ENCODE data around the gene TSKU.

The TSKU gene

DNA sequence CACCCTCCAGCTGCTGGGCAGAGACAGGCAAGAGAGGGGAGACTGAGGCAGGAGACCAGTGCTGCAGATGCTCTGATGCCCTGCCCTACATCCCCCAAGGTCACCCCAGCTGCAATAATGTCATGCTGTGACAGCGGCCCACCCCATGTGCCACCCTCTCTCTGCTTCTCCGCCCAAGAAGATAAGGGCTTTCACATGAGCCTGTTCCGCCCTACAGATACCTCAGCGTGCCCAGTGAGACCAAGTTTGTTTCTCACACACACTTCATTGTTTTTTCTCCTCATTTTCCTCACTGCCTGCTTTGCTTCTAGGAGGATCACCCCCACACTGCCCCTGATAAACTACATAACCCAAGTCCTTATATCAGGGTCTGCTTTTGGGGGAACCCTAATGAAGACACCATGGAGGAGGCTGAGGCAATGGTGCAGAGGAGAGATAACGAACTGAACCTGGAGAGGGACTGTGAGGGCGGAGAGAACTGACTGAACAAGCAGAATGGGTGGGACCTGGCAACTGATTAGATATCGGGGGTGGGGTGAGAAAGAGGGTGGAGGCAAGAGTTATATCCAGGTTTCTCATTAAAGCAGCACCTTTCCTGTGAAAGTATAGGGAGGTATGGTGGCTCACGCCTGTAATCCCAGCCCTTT lies 37.5 kb upstream of the TSKU start:
- in situ Hi-C loops (cut with HindIII; ENCODE audit: low sequenced_read_pairs) = no loop called here
- TF ChIP-seq, protein P1, sequence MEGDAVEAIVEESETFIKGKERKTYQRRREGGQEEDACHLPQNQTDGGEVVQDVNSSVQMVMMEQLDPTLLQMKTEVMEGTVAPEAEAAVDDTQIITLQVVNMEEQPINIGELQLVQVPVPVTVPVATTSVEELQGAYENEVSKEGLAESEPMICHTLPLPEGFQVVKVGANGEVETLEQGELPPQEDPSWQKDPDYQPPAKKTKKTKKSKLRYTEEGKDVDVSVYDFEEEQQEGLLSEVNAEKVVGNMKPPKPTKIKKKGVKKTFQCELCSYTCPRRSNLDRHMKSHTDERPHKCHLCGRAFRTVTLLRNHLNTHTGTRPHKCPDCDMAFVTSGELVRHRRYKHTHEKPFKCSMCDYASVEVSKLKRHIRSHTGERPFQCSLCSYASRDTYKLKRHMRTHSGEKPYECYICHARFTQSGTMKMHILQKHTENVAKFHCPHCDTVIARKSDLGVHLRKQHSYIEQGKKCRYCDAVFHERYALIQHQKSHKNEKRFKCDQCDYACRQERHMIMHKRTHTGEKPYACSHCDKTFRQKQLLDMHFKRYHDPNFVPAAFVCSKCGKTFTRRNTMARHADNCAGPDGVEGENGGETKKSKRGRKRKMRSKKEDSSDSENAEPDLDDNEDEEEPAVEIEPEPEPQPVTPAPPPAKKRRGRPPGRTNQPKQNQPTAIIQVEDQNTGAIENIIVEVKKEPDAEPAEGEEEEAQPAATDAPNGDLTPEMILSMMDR (IDR thresholded peaks at IDR 0.05; ENCODE audit: low read depth, low read length) = no peak
- DNase-seq (ENCODE audit: low read depth, low spot score) = no peak
- no peak overlapping the region for H3K4me3 ChIP-seq (ENCODE audit: low read depth, low read length)

DNA sequence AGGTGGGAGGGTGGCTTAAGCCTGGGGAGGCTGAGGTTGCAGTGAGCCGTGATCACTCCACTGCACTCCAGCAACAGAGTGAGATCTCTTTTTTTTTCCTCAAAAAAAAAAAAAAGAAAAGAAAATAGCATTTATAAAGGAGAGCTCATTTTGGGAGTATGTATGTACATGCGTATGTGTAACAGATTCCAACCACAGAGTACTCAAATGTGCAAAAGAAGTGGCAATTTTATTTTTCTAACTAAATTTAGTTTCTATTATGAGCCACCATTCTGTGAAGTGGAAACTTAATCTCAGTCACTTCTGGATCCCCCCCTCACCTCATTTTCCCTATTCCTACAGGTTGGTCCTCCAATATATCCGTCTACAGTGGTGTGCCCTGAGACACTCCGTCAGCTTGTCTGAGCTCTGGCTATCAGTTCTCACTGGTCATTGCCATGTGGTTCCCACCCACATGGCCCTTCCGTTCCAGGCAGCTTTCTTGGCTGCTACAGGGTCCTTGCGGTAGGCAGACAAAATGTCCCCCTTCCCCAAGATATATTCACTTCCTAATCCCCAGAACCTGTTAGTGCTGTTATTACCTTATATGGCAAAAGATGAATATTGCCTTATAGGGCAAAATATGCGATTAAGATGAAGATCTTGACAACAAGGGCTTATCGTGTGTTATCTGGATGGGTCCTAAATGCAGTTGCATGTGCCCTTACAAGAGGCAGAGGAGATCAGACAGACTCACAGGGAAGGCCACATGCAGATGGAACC lies 35.8 kb upstream of the TSKU start:
- TF ChIP-seq, protein P1 (IDR thresholded peaks at IDR 0.05; ENCODE audit: low read depth, low read length) = no peak
- DNase-seq (ENCODE audit: low read depth, low spot score) = no peak
- in situ Hi-C loops (cut with HindIII; ENCODE audit: low sequenced_read_pairs) = no loop called here
- no peak overlapping the region for H3K4me3 ChIP-seq (ENCODE audit: low read depth, low read length)

DNA sequence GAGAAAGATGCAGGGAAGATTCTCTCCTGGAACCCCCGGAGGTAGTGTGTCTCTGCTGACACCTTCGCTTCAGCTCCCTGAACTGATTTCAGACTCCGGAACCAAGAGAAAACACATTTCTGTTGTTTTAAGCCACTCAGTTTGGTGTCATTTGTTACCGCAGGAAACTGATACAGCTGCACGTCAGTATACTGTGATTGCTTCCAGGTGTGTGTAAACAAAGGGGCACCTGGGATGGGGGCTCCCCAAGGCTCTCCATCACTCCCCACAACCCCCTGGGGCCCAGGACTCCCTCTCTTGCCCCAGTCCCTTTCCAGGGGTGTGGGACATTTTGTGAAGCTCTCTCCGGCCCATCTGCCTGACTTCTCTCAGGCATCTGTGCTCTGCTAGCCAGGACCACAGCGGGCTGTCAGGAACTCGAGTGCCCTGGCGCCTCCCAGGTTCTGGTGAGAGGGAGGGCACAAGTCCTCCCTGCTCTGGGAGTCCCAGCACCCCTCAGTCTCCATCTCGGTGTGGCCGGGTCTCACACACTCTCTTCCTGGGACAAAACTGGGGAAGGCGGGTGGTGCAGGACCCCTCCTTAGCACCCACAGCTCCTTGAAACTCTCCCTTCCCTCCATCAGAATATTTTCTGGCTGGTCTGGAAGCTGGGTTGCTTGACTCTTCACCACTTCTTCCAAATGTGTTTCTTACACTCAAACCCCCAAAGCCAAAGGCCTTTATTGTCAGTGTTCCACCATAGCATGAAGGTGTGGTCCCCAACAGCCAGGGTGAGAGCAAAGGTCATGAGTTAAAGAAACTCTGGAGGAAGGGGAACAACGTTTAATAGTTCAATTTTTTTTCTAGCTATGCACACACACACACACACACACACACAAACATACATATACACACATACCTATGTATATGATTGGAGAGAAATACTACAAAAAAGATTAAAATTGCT lies 35.0 kb upstream of the TSKU start:
- DNase-seq (ENCODE audit: low read depth, low spot score) = no peak
- in situ Hi-C loops (cut with HindIII; ENCODE audit: low sequenced_read_pairs) = no loop called here
- TF ChIP-seq, protein P1 (IDR thresholded peaks at IDR 0.05; ENCODE audit: low read depth, low read length) = no peak

GRCh38 chr11:76748948-76749347 lies 34.2 kb upstream of the TSKU start:
- no peak for DNase-seq (ENCODE audit: low read depth, low spot score)
- TF ChIP-seq, protein P1 (IDR thresholded peaks at IDR 0.05; ENCODE audit: low read depth, low read length) = no peak
- in situ Hi-C loops (cut with HindIII; ENCODE audit: low sequenced_read_pairs) = no loop called here
- H3K4me3 ChIP-seq (ENCODE audit: low read depth, low read length) = no peak overlapping the region

More for the DNA sequence above, 35.0 kb upstream of the TSKU start:
- no peak overlapping the region for H3K4me3 ChIP-seq (ENCODE audit: low read depth, low read length)

- DNase-seq (ENCODE audit: low read depth, low spot score) = no peak
- H3K4me3 ChIP-seq (ENCODE audit: low read depth, low read length) = no peak overlapping the region
- in situ Hi-C loops (cut with HindIII; ENCODE audit: low sequenced_read_pairs) = no loop called here
- TF ChIP-seq, protein P1 (IDR thresholded peaks at IDR 0.05; ENCODE audit: low read depth, low read length) = no peak
These were observed 33.1 kb upstream of the TSKU start for GRCh38 chr11:76750067-76750466.

DNA sequence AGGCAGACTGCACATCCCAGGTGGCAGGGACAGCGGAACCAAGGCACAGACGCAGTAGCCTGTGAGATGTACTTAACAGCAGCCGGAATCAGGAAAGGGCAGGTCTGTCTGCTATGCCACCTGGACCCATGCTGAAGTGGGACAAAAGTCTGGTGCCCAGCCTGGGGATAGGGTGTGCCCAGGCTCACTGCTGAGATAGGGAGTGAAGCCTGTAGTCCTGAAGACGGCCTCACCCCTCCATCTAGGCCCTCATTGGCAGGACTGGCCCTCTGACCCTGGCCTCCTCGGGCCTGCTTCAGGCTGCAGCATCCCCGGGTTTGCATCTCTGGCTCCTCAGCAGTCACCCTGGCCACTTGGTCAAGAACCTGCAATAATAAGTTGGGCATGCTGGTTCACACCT lies 32.4 kb upstream of the TSKU start:
- H3K4me3 ChIP-seq (ENCODE audit: low read depth, low read length) = no peak overlapping the region
- in situ Hi-C loops (cut with HindIII; ENCODE audit: low sequenced_read_pairs) = no loop called here
- TF ChIP-seq, protein P1 (IDR thresholded peaks at IDR 0.05; ENCODE audit: low read depth, low read length) = no peak
- DNase-seq (ENCODE audit: low read depth, low spot score) = no peak
